B cell (primary cell): ENCODE data around the gene ANKLE1. TPM values are rescaled to one million over a fixed set of nuclear protein-coding genes. Genes with fewer than 3 reads are reported as not detected.
A peak's percentile ranks its signal among the peaks of the same experiment; 100 is the strongest.

Experiments
- ATAC-seq: fragments of 200-7000 bp; cut with Tn5 transposase; one replicate; pipeline ENCODE4 v1.10.0; 2021; ENCODE audit warnings: low read depth, mild to moderate bottlenecking, moderate number of reproducible peaks, moderate library complexity
- CTCF ChIA-PET: fragments of 350-600 bp; sonication (Branson Sonifier 250); formaldehyde crosslinking; loops from one replicate; lab custom pipeline; 2021; ENCODE audit warnings: antibody characterized with exemption, inconsistent platforms; lab: Charles Lee
- POLR2A ChIA-PET: fragments of 350-600 bp; sonication (Branson Sonifier 250); formaldehyde crosslinking; loops from one replicate; lab custom pipeline; 2021; ENCODE audit warnings: antibody characterized with exemption; lab: Charles Lee
- DNase-seq: peaks from one replicate; pipeline ENCODE4 v3.0.0; 2013
- H2AFZ ChIP-seq: 2 replicates; pipeline ENCODE4 v1.6.1; 2012; ENCODE audit warnings: mild to moderate bottlenecking, low read depth, low read length; ENCODE audit not compliant: insufficient read depth, poor library complexity, severe bottlenecking
- H3K27ac ChIP-seq, 2 donors: 1 replicate in 1 of 2; 2 replicates in 1 of 2; pipeline ENCODE4 v1.5.1; 2012 to 2013; ENCODE audit warnings: low read length in 2 of 2, mild to moderate bottlenecking in 2 of 2, moderate library complexity in 1 of 2
- H3K27me3 ChIP-seq, 4 experiments: fragments of 200-600 bp in 1 of 4; sonication (generic) in 1 of 4; replicated peaks in 1 of 4; 1 replicate in 2 of 4; 2 replicates in 2 of 4; pipeline versions ENCODE4 v1.6.1 to v1.7.0; 2013 to 2016; ENCODE audit warnings: low read length in 3 of 4, mild to moderate bottlenecking in 2 of 4, mixed read lengths in 1 of 4, moderate library complexity in 1 of 4; ENCODE audit not compliant: insufficient read depth in 4 of 4, control insufficient read depth in 3 of 4; ENCODE audit errors: control extremely low read depth in 1 of 4
- H3K36me3 ChIP-seq, 2 experiments: replicated peaks in 1 of 2; 1 replicate in 1 of 2; 2 replicates in 1 of 2; pipeline versions ENCODE4 v1.6.1 to v1.7.1; 2013; ENCODE audit warnings: low read length in 1 of 2; ENCODE audit not compliant: insufficient read depth in 2 of 2, control insufficient read depth in 1 of 2; ENCODE audit errors: control extremely low read depth in 1 of 2, extremely low read depth in 1 of 2
- H3K4me1 ChIP-seq, 2 donors: fragments of 200-600 bp in 1 of 2; sonication (generic) in 1 of 2; 1 replicate in 1 of 2; 2 replicates in 1 of 2; pipeline versions ENCODE4 v1.5.1 to v1.6.1; 2013 to 2017; ENCODE audit warnings: low read length in 2 of 2; ENCODE audit not compliant: control insufficient read depth in 2 of 2, insufficient read depth in 2 of 2
- H3K4me2 ChIP-seq: replicated peaks from 2 replicates; pipeline ENCODE3; 2012; ENCODE audit warnings: mild to moderate bottlenecking, low read depth, low read length; ENCODE audit not compliant: poor library complexity, severe bottlenecking
- H3K4me3 ChIP-seq, 5 experiments: fragments of 200-600 bp in 1 of 5; sonication (generic) in 1 of 5; 1 replicate in 3 of 5; 2 replicates in 2 of 5; pipeline versions ENCODE4 v1.5.1 to v1.7.0; 2011 to 2016; ENCODE audit warnings: low read length in 4 of 5, mild to moderate bottlenecking in 4 of 5, low read depth in 2 of 5, control low read depth in 1 of 5, moderate library complexity in 1 of 5; ENCODE audit not compliant: insufficient read depth in 1 of 5; ENCODE audit errors: control extremely low read depth in 1 of 5, extremely low read depth in 1 of 5
- H3K79me2 ChIP-seq: fragments of 200-600 bp; sonication (generic); one replicate; pipeline ENCODE4 v1.6.0; 2016; ENCODE audit warnings: low read length; ENCODE audit not compliant: control insufficient read depth, insufficient read depth
- H3K9ac ChIP-seq: fragments of 200-600 bp; sonication (generic); 2 replicates; pipeline ENCODE4 v1.6.1; 2017; ENCODE audit warnings: mild to moderate bottlenecking, low read length, moderate library complexity
- H3K9me3 ChIP-seq, 3 donors: one replicate each; pipeline versions ENCODE4 v1.6.1 to v1.7.1; 2013; ENCODE audit warnings: low read length in 2 of 3; ENCODE audit not compliant: control insufficient read depth in 2 of 3, insufficient read depth in 1 of 3; ENCODE audit errors: control extremely low read depth in 1 of 3
- H4K20me1 ChIP-seq: 2 replicates; pipeline ENCODE4 v1.6.0; 2012; ENCODE audit warnings: mild to moderate bottlenecking, low read length; ENCODE audit not compliant: insufficient read depth, control insufficient read depth, poor library complexity, severe bottlenecking
- H3K27ac Mint-ChIP-seq: one replicate; pipeline ENCODE4 v1.8.0; 2021; ENCODE audit warnings: mixed read lengths
- H3K27me3 Mint-ChIP-seq: one replicate; pipeline ENCODE4 v1.8.0; 2021; ENCODE audit warnings: mixed read lengths
- H3K4me1 Mint-ChIP-seq: one replicate; pipeline ENCODE4 v1.8.0; 2021; ENCODE audit warnings: mixed read lengths
- H3K4me3 Mint-ChIP-seq: one replicate; pipeline ENCODE4 v1.8.0; 2021; ENCODE audit warnings: mixed read lengths
- H3K9me3 Mint-ChIP-seq: one replicate; pipeline ENCODE4 v1.8.0; 2022; ENCODE audit warnings: mixed read lengths; ENCODE audit not compliant: insufficient read depth
- CTCF ChIP-seq: fragments of 200-600 bp; IDR thresholded peaks from one replicate; pipeline ENCODE4 v1.8.0; 2022; ENCODE audit warnings: antibody characterized with exemption, mild to moderate bottlenecking
- EZH2 ChIP-seq: IDR thresholded peaks from 2 replicates; pipeline ENCODE4 v1.6.1; 2012; ENCODE audit warnings: borderline replicate concordance, low read depth, mild to moderate bottlenecking, moderate library complexity, low read length; ENCODE audit not compliant: insufficient read depth, poor library complexity, severe bottlenecking
- WGBS: methylation state at CpG from one replicate; pipeline ENCODE4 v1.1.5; 2013; ENCODE audit warnings: missing lambda C conversion rate; ENCODE audit not compliant: insufficient coverage; 5-methylcytosine and 5-hydroxymethylcytosine counted together
- intact Hi-C: fragments of 100-400 bp; cut with micrococcal nuclease; formaldehyde crosslinking; loops from one replicate; pipeline ENCODE4 v1.10.0; 2022
- polyA plus RNA-seq: library from polyadenylated mRNA; depleted of rRNA; stranded (reverse); fragments of >200 nt; gene quantifications from 2 replicates; pipeline ENCODE4 v1.2.3, GENCODE V29; 2012
- total RNA-seq, 2 donors: library from RNA; stranded (reverse); fragments of 120-200 nt in 1 of 2; gene quantifications; 1 replicate in 1 of 2; 2 replicates in 1 of 2; pipeline versions ENCODE4 v1.2.3 to v1.2.4, GENCODE V29; 2013 to 2022

ANKLE1 gene
- total and polyA plus RNA-seq, 2 donors (not counting 1 experiment from before 2014, with no cell fraction given), result 6.2 to 7.6 TPM

- no peaks in the 10 kb centered on the region for H3K36me3 ChIP-seq
- H3K9ac ChIP-seq, result peak overlapping the region; percentile 70
- peaks cover 10% of the 10 kb centered on the region for H3K4me1 Mint-ChIP-seq
- H3K27me3 ChIP-seq, result no peaks in the 10 kb centered on the region
- no peaks in the 10 kb centered on the region for H4K20me1 ChIP-seq
- H3K27me3 Mint-ChIP-seq, result no peaks in the 10 kb centered on the region
- H3K4me3 Mint-ChIP-seq, result peak overlapping the region; percentile 80
- TF ChIP-seq EZH2, result no peak
- no peak for TF ChIP-seq CTCF
- ATAC-seq (no peak), DNase-seq (peak; percentile 18)
- H3K27ac Mint-ChIP-seq, result no peak overlapping the region
- H3K27ac ChIP-seq, result no peak overlapping the region
- H3K4me3 ChIP-seq, result peak overlapping the region in 3 of 5 experiments; percentile 56 to 69 (median 61)
- peak overlapping the region; percentile 98 for H3K4me2 ChIP-seq
- H3K9me3 Mint-ChIP-seq, result no peaks in the 10 kb centered on the region
- H3K79me2 ChIP-seq, result peaks cover 7% of the 10 kb centered on the region
- H2AFZ ChIP-seq, result peak overlapping the region; percentile 95
- ChIA-PET CTCF (interaction anchor here (0.7 to 2.7 kb wide), 23 partner anchors 8 to 521 kb away, joined by 3 to 19 read pairs (median 6); partner anchors contain the start of genes BABAM1, MRPL34, MVB12A and OCEL1), POLR2A (interaction anchor here (0.8 to 1.6 kb wide), 6 partner anchors 9 to 47 kb away, joined by 3 to 5 read pairs (median 4); partner anchors contain the start of gene USE1)
- peaks cover 8 to 11% of the 10 kb centered on the region in 2 donors for H3K4me1 ChIP-seq
- H3K9me3 ChIP-seq, result peaks cover 0 to 4% (median 0%) of the 10 kb centered on the region in 3 donors
- intact Hi-C loops, result loop anchor here (1.0 kb wide), 3 partner anchors 9 to 21 kb away; partner anchors contain the start of genes NR2F6, OCEL1 and USE1
- WGBS, result no CpG with 5 or more reads among the region's 27 CpGs
Measured at GRCh38 chr19:17235971-17236777, 45.5 kb upstream of the ANKLE1 start.
